ENCODE data around the gene SLC36A3.

DNA sequence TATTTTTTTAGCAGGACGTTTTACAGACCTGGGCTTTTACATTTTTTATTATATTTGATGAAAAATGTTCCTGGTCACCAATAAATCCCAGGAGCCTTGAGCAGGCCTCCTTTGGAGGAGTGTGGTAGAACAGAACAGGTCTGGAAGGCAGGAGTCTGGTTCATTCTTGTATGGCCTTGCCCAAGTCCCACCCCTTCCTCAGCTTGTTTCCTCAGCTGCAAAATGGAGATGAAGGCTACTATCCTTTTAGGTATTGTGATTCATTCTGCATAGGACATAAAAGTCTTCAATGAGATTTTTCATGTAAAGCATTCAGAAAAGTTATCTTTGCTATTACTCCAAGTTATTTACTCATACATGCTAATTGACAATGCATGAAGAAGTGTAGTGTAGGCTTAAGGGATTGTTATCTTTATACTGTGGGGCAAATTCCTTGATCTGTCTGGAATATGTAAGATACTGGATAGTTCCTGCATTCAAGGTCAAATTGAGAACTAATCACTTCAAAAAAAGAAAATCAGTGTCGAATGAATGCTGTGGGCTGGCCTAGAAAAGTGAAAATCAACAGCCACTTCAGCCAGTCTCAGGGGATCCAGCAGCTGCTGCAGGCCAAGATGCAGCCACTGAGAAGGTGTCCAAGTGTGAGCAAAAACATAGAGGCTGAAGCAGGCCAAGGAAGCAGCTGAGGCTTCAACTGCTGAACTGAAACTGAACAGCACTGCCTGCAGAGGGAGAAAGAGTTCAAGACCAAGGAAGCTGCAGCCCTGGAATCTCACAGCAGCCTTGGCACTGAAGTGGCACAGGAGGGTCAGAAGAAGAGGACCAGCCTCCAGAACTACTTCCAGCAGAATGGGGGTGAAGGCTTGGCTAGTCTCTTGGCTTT is 15.5 kb upstream of the SLC36A3 start:
- peak in 1 of 2 donors; percentile 23 for TF ChIP-seq POLR2AphosphoS5 (IDR thresholded peaks at IDR 0.05)
- no peak for TF ChIP-seq POLR2A (IDR thresholded peaks at IDR 0.05; ENCODE audit: low read depth)
- TF ChIP-seq, protein P1, sequence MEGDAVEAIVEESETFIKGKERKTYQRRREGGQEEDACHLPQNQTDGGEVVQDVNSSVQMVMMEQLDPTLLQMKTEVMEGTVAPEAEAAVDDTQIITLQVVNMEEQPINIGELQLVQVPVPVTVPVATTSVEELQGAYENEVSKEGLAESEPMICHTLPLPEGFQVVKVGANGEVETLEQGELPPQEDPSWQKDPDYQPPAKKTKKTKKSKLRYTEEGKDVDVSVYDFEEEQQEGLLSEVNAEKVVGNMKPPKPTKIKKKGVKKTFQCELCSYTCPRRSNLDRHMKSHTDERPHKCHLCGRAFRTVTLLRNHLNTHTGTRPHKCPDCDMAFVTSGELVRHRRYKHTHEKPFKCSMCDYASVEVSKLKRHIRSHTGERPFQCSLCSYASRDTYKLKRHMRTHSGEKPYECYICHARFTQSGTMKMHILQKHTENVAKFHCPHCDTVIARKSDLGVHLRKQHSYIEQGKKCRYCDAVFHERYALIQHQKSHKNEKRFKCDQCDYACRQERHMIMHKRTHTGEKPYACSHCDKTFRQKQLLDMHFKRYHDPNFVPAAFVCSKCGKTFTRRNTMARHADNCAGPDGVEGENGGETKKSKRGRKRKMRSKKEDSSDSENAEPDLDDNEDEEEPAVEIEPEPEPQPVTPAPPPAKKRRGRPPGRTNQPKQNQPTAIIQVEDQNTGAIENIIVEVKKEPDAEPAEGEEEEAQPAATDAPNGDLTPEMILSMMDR (IDR thresholded peaks at IDR 0.05) = peak in 1 of 3 experiments; percentile 24
